IgD-negative memory B cell (primary cell): Measurements from ENCODE around the gene RFT1. TPM values are rescaled to one million over a fixed set of nuclear protein-coding genes. Genes with fewer than 3 reads are reported as not detected.
A peak's percentile ranks its signal among the peaks of the same experiment; 100 is the strongest.

Experiments
- H3K27ac Mint-ChIP-seq, 3 donors: one replicate each; pipeline ENCODE4 v1.8.0; 2020 to 2022; ENCODE audit warnings: mild to moderate bottlenecking in 3 of 3, mixed read lengths in 3 of 3, moderate library complexity in 1 of 3
- H3K27me3 Mint-ChIP-seq: one replicate; pipeline ENCODE4 v1.8.0; 2021; ENCODE audit warnings: mixed read lengths
- H3K36me3 Mint-ChIP-seq: one replicate; pipeline ENCODE4 v1.8.0; 2020; ENCODE audit warnings: mild to moderate bottlenecking, mixed read lengths
- H3K4me1 Mint-ChIP-seq, 3 donors: one replicate each; pipeline ENCODE4 v1.8.0; 2020 to 2022; ENCODE audit warnings: mixed read lengths in 3 of 3, mild to moderate bottlenecking in 1 of 3
- H3K4me3 Mint-ChIP-seq, 4 donors: one replicate each; pipeline ENCODE4 v1.8.0; 2020 to 2022; ENCODE audit warnings: mild to moderate bottlenecking in 4 of 4, mixed read lengths in 4 of 4, moderate library complexity in 3 of 4
- H3K9me3 Mint-ChIP-seq, 3 donors: one replicate each; pipeline ENCODE4 v1.8.0; 2020 to 2021; ENCODE audit warnings: mixed read lengths in 3 of 3, mild to moderate bottlenecking in 1 of 3
- polyA plus RNA-seq: library from polyadenylated mRNA; unstranded; fragments of 300-500 nt; fragmentation: Illumina TruSeq; gene quantifications from one replicate; pipeline ENCODE4 v1.2.3, GENCODE V29; 2021

The RFT1 gene
- polyA plus RNA-seq, 1 donor from 2014 or later = 17.4 TPM

DNA sequence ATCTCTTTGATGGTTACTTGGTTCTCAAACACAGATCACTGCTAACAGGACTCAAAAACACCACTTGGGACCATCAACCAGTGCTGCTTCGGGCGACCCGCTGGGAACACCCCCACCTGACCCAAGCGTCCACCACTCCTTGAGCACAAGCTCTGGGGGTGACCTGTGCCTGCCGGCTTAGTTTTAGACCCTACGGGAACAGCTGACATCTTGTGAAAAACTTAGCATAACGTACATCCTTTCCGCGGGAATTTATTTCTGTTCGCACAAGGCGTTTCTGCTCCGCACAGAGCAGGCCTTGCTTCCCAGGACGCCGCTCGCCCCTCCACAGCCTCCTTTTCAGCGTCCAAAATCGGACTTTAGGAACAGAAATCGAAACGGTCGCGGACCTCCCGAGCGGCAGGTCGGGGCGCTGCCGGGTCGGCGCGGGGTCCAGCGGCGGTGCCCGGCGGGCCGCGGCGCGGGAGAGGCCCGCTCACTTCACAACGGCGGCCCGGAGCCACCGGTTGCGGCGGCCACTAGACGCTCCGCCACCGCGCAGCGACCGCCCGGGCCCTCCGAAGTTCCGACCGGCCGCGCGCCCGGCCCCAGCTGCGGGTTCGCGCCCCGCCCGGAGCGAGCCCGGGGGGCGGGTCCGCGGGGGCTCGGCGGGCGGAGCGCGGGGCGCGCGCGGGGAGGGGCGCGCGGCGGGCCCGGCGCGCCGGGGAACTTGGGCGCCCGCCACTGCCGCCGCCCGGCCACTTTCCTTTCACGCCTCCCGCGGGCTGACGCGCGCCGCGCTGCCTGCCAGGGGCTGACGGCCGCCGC is 85.3 kb downstream of the RFT1 start:
- H3K27me3 Mint-ChIP-seq = no peaks in the 10 kb centered on the region
- H3K27ac Mint-ChIP-seq = peak overlapping the region; percentile 98 to 99 (median 98)
- no peaks in the 10 kb centered on the region for H3K9me3 Mint-ChIP-seq
- H3K4me3 Mint-ChIP-seq = peak overlapping the region; percentile 95 to 99 (median 97)
- peaks cover 34 to 42% (median 36%) of the 10 kb centered on the region in 3 donors for H3K4me1 Mint-ChIP-seq
- no peaks in the 10 kb centered on the region for H3K36me3 Mint-ChIP-seq

DNA sequence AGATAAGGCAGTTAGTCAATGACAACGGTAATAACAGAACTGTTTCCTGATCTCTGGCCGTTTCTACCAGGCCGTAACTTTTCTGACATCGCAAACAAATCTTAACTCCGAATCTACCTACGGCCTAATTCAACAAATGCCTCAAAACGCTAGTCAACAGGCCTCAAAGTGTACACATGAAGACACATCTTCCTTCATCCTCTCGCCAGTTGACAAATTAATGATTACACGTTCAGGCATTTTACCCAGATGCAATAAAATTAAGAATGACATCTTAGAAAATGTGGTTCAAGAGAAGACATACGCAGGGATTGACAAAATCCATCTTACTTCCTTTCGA is 85.9 kb downstream of the RFT1 start:
- Mint-ChIP-seq H3K4me3 (peak overlapping the region; percentile 95 to 99 (median 97)), H3K9me3 (no peaks in the 10 kb centered on the region), H3K27ac (peak overlapping the region; percentile 98 to 99 (median 98)), H3K4me1 (peaks cover 35 to 43% (median 36%) of the 10 kb centered on the region in 3 donors), H3K36me3 (no peaks in the 10 kb centered on the region), H3K27me3 (no peaks in the 10 kb centered on the region)

DNA sequence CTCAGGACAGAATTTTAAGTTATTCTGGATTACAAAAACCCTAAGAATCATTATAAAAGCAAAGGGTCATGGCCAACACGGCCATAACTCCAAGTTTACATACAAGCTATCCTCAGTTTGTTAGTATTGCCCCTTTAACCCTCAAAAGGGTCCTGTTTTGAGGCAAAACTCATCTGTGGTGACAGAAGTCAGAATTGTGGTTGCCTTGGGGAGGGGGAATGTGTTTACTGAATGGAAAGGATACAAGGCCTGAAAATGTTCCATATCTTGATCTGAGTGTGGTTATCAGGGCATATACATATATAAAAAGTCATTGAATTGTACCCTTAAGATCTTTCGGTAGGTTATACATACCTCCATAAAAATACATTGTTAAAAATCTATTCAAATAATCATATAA is 86.5 kb downstream of the RFT1 start:
- Mint-ChIP-seq H3K27ac (peak overlapping the region; percentile 98 to 99 (median 98)), H3K4me3 (peak overlapping the region; percentile 44 to 99 (median 96)), H3K36me3 (peaks cover 1% of the 10 kb centered on the region), H3K9me3 (no peaks in the 10 kb centered on the region), H3K4me1 (peaks cover 39 to 48% (median 40%) of the 10 kb centered on the region in 3 donors), H3K27me3 (no peaks in the 10 kb centered on the region)

DNA sequence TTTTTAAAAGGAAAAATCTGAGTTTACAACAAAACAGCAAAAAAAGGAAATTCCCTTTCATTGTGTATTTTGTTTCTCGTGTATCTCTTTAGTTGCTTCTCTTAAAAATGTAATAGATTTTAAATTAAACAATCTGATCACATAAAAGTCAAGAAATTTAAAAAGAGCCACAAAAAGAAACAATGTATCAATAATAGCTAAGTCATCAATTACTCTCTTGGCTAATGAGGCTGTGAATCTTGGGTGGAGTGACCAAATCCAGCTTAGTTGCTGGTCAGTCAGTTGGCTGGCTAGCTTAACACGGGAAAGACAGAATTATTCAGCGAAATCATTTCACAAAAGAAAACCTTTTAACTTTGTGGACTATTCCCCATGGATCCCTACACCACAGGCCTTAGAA is 87.6 kb downstream of the RFT1 start:
- Mint-ChIP-seq H3K27me3 (no peaks in the 10 kb centered on the region), H3K27ac (peak overlapping the region in 1 of 3 donors; percentile 98), H3K4me1 (peaks cover 39 to 51% (median 40%) of the 10 kb centered on the region in 3 donors), H3K9me3 (no peaks in the 10 kb centered on the region), H3K36me3 (peaks cover 6% of the 10 kb centered on the region), H3K4me3 (peak overlapping the region in 3 of 4 donors; percentile 35 to 95 (median 71))

DNA sequence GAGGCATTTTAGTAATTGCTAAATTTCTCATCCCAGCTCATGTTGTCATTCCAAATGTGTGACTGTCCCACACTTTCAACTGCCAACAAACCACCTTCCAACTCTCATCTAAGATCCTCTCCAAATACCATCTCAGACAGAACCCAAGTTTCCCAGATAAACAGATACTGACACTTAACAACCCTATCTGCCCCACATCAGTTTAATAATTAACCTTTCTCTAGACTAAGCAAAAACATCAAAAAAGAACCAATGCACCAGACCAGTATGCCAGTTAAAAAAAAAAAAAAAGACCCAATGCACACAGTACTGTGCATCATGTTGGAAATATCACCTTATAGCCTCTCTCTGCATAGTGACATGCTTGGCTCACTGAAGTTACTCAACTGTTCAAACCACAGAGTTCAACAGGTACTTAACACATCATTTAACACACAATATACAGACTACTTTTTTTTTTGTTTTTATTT is 89.8 kb downstream of the RFT1 start:
- H3K36me3 Mint-ChIP-seq = peaks cover 6% of the 10 kb centered on the region
- no peaks in the 10 kb centered on the region for H3K9me3 Mint-ChIP-seq
- H3K4me3 Mint-ChIP-seq = peak overlapping the region in 2 of 4 donors; percentile 9 to 56
- peaks cover 36 to 51% (median 41%) of the 10 kb centered on the region in 3 donors for H3K4me1 Mint-ChIP-seq
- H3K27me3 Mint-ChIP-seq = no peaks in the 10 kb centered on the region
- H3K27ac Mint-ChIP-seq = peak overlapping the region in 1 of 3 donors; percentile 1

DNA sequence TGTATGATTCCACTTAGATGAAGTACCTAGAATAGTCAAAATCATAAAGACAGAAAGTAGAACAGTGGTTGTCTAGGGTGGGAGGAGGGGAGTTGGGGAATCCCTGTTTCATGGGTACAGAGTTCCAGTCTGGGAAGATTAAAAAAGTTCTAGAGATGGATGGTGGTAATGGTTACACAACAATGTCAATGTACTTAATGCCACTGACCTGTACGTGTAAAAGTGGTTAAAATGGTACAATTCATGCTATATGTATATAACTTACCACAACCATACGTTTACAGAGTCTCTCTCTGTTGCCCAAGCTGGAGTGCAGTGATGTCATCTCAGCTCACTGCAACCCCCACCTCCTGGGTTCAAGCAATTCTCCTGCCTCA is 90.9 kb downstream of the RFT1 start:
- H3K4me1 Mint-ChIP-seq = peaks cover 33 to 47% (median 37%) of the 10 kb centered on the region in 3 donors
- H3K4me3 Mint-ChIP-seq = no peak overlapping the region
- H3K36me3 Mint-ChIP-seq = peaks cover 8% of the 10 kb centered on the region

DNA sequence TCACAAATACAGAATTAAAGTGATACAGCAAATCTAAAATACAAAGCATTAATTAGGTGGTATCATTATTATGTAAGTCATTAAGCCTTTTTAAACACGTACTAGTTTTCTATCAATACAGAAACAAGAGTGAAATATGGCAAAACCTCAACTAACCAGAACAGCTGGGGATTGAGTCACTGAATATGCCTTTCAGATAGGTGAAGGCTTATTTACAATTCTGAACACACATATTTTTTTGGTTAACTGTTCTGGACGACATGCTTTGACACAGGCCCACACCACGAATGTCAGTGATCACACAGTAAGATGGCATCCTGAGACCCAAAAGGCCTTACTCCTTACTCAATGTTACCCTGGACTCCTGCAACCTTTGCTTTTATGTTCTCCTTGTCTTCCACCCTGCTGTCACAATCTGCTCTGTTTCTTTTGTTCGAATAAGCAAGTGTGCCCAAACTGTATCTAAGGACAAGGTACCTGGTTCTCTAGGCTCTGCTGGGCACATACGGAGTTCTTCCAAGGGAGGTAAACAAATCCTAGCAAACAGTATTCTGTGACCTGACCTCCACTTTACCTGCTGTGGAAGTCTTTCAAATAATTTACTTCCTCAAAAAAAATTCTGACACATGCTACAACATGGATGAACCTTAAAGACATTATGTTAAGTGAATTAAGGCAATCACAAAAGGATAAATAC is 91.4 kb downstream of the RFT1 start:
- Mint-ChIP-seq H3K27me3 (no peaks in the 10 kb centered on the region), H3K27ac (no peak overlapping the region), H3K4me1 (peaks cover 31 to 42% (median 32%) of the 10 kb centered on the region in 3 donors), H3K36me3 (peaks cover 8% of the 10 kb centered on the region), H3K9me3 (no peaks in the 10 kb centered on the region), H3K4me3 (peak overlapping the region in 2 of 4 donors; percentile 12 to 21)

More for the DNA sequence above, 90.9 kb downstream of the RFT1 start:
- H3K27ac Mint-ChIP-seq = no peak overlapping the region
- H3K9me3 Mint-ChIP-seq = no peaks in the 10 kb centered on the region
- H3K27me3 Mint-ChIP-seq = no peaks in the 10 kb centered on the region

Other genes starting within 250 kb of the RFT1 start
- 8.3 TPM for gene STIMATE, start 232.9 kb downstream of the RFT1 start, polyA plus RNA-seq
- 17.8 TPM for gene SFMBT1, start 84.4 kb downstream of the RFT1 start, polyA plus RNA-seq
- 69.2 TPM for gene PRKCD, start 30.8 kb upstream of the RFT1 start, polyA plus RNA-seq
- 102 TPM for gene TKT, start 125.6 kb upstream of the RFT1 start, polyA plus RNA-seq
- gene DCP1A, start 217.1 kb upstream of the RFT1 start, polyA plus RNA-seq = 65.0 TPM